HL-60 (cell line): ENCODE measurements around the gene NT5DC2.
"Not testable (repeated sequence)": the region's sequence is repeated elsewhere in the genome, so short reads cannot be mapped to it uniquely, and the experiment has no call there.

Source experiments
- DNase-seq, 2 experiments: peaks; one replicate each; pipeline ENCODE4 v3.0.0-alpha.2; 2010 to 2020; ENCODE audit warnings: low read depth in 1 of 2, low spot score in 1 of 2
- H3K27ac ChIP-seq: fragments of 250-450 bp; sonication (Bioruptor Pico); replicated peaks from 2 replicates; pipeline ENCODE4 v1.5.1; 2020; ENCODE audit warnings: mild to moderate bottlenecking, moderate library complexity
- H3K27me3 ChIP-seq: fragments of 250-450 bp; sonication (Bioruptor Pico); 2 replicates; pipeline ENCODE4 v1.5.1; 2021; ENCODE audit warnings: mild to moderate bottlenecking, moderate library complexity; ENCODE audit not compliant: insufficient read depth, poor library complexity, severe bottlenecking
- H3K4me3 ChIP-seq: replicated peaks from 2 replicates; pipeline ENCODE4 v1.5.1; 2011; ENCODE audit warnings: mild to moderate bottlenecking, control low read depth, low read length; ENCODE audit not compliant: insufficient read depth
- GABPA ChIP-seq: IDR thresholded peaks from 2 replicates; pipeline ENCODE4 v1.6.1; 2012; ENCODE audit warnings: low read depth
- POLR2AphosphoS5 ChIP-seq: IDR thresholded peaks from 2 replicates; pipeline ENCODE4 v1.6.1; 2012; ENCODE audit warnings: low read depth
- SPI1 ChIP-seq: IDR thresholded peaks from 2 replicates; pipeline ENCODE4 v1.6.1; 2012; ENCODE audit warnings: low read depth, mild to moderate bottlenecking, borderline replicate concordance
- TF ChIP-seq, protein P1 (sequence below): IDR thresholded peaks from one replicate; pipeline ENCODE4 v1.5.1; 2011; ENCODE audit warnings: low read length, control low read depth, inconsistent platforms; ENCODE audit not compliant: insufficient read depth
- TF ChIP-seq, protein P2 (sequence below): IDR thresholded peaks from 2 replicates; pipeline ENCODE4 v1.6.1; 2012; ENCODE audit warnings: low read depth; ENCODE audit not compliant: insufficient replicate concordance

NT5DC2 gene

DNA sequence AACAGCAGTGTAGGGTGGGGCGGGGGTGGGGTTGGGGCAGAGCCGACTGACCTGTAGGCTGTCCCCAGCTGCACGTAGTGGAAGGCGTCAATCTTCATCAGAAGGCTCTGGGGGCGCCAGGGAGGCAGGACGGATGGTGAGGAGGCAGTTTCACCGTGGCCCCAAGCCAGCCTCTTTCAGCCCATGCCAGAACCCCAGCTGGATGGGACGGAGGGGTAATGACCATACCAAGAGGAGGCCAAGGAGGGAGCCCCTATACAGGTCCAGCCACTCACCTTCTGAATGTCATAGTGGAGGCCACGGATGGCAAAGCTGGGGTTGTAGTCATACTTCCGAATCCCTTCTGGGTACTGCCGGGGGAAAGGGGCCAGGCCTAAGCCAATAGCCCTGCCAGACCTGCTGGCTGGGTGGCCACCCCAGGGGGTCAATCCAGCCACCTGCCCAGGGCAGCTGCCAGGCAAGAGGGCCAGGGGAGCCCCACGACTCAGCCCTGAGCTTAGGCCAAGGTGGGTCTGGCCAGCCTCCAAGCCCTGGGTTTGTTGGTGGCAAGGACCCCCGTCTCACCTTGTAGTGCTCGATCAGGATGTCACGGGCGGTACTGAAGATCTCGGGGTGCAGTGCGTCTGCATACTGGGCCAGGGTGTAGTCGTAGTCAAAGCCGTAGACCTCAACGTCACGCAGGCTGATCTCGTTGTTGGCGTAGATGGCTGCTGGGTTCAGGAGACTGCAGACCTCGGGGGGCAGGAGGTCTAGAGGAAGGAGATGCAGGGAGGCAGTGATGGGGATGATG lies 4.9 kb downstream of the NT5DC2 start:
- no peak overlapping the region for H3K4me3 ChIP-seq
- no peaks in the 10 kb centered on the region for H3K27me3 ChIP-seq
- TF ChIP-seq, protein P1, sequence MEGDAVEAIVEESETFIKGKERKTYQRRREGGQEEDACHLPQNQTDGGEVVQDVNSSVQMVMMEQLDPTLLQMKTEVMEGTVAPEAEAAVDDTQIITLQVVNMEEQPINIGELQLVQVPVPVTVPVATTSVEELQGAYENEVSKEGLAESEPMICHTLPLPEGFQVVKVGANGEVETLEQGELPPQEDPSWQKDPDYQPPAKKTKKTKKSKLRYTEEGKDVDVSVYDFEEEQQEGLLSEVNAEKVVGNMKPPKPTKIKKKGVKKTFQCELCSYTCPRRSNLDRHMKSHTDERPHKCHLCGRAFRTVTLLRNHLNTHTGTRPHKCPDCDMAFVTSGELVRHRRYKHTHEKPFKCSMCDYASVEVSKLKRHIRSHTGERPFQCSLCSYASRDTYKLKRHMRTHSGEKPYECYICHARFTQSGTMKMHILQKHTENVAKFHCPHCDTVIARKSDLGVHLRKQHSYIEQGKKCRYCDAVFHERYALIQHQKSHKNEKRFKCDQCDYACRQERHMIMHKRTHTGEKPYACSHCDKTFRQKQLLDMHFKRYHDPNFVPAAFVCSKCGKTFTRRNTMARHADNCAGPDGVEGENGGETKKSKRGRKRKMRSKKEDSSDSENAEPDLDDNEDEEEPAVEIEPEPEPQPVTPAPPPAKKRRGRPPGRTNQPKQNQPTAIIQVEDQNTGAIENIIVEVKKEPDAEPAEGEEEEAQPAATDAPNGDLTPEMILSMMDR: no peak
- TF ChIP-seq, protein P2, sequence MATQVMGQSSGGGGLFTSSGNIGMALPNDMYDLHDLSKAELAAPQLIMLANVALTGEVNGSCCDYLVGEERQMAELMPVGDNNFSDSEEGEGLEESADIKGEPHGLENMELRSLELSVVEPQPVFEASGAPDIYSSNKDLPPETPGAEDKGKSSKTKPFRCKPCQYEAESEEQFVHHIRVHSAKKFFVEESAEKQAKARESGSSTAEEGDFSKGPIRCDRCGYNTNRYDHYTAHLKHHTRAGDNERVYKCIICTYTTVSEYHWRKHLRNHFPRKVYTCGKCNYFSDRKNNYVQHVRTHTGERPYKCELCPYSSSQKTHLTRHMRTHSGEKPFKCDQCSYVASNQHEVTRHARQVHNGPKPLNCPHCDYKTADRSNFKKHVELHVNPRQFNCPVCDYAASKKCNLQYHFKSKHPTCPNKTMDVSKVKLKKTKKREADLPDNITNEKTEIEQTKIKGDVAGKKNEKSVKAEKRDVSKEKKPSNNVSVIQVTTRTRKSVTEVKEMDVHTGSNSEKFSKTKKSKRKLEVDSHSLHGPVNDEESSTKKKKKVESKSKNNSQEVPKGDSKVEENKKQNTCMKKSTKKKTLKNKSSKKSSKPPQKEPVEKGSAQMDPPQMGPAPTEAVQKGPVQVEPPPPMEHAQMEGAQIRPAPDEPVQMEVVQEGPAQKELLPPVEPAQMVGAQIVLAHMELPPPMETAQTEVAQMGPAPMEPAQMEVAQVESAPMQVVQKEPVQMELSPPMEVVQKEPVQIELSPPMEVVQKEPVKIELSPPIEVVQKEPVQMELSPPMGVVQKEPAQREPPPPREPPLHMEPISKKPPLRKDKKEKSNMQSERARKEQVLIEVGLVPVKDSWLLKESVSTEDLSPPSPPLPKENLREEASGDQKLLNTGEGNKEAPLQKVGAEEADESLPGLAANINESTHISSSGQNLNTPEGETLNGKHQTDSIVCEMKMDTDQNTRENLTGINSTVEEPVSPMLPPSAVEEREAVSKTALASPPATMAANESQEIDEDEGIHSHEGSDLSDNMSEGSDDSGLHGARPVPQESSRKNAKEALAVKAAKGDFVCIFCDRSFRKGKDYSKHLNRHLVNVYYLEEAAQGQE: no peak
- TF ChIP-seq SPI1 (no peak), POLR2AphosphoS5 (no peak), GABPA (no peak)
- no peak overlapping the region for H3K27ac ChIP-seq
- no peak for DNase-seq

DNA sequence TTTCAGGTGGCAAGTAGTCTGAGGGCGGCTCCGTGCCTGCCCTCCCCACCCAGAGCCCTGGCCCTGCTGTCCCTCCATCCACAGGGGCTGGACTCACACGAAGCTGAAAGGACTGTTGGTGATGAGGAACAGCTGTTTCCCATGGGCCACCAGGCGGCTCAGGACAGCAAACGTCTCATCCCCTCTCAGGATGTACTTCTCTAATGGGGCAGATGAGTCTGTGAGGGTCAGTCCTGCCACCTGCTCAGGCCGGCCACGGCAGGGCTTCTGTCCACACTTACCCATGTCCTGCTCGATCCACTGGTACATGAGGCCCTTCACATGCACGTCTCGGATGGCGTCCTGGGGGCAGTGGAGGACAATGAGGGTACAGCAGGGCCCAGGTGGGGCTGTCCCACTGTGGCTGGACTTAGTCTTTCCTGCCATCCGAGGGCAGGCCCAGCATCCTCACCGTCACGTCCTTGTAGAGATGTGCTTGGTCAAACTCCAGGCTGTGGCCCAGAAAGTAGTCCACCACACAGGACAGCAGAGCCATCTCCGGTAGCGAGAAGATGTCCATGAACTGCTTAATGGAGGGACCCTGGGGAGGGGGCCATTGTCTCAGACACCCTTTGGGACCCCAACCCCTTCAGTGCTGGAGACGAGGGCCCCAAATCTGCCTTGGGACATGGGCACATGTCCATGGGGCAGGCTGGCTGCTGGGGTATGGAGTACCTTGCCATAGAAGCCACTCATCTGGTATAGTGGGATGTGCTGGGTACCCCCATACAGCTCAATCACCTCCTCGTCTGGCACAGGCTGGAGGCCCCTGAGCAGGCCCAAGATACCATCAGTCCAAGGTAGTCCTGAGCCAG lies 5.7 kb downstream of the NT5DC2 start:
- no peak for DNase-seq
- TF ChIP-seq, protein P1: no peak
- TF ChIP-seq, protein P2: no peak
- no peak overlapping the region for H3K4me3 ChIP-seq
- no peak overlapping the region for H3K27ac ChIP-seq
- no peaks in the 10 kb centered on the region for H3K27me3 ChIP-seq

DNA sequence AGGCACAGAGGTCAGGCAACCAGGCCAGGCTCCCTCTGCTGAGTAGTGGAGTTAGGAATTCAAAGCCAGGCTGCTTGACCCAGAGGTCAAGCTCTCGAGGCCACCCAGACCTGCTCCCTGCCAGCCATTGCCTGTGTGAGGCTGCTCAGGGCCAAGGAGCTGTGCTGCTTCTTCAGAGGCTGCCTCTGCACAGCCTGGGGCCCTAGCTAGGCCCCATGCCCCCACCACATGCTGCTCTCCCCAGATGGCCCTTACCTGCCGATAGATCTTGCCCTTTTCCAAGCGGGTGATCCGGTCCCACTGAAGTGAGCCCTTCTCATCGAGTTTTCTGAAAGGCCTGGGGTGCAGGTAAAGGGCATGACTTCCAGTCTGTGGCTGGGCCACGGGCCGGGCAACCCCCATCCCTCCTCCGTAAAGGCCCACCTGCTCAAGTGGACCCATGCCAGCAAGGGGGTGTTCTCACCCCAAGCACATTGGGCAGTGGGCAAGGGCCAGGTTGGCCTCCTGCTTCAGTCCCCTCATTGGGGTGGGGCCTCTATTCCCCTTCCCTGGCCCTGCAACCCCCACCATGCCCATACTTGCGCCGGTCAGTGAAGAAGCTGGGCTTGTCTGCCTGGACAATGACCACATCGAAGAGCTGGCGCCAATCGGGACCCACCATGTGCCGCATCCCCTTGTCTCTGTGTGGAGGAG lies 6.5 kb downstream of the NT5DC2 start:
- TF ChIP-seq SPI1 (no peak), GABPA (no peak), POLR2AphosphoS5 (no peak)
- TF ChIP-seq, protein P1: no peak
- TF ChIP-seq, protein P2: no peak
- H3K27ac ChIP-seq: no peak overlapping the region
- no peak for DNase-seq
- no peak overlapping the region for H3K4me3 ChIP-seq
- no peaks in the 10 kb centered on the region for H3K27me3 ChIP-seq

DNA sequence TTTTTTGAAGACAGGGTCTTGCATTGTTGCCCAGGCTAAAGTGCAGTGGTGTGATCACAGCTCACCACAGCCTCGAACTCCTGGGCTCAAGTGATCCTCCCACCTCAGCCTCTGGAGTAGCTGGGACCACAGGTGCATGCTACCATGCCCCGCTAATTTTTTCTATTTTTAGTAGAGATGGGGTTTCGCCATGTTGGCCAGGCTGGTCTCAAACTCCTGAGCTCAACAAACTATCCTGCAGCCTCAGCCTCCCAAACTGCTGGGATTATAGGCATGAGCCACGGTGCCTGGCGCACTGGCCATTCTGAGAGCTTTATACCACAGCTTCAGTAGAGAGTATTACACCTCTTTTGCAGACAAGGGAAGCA lies 7.0 kb downstream of the NT5DC2 start:
- H3K4me3 ChIP-seq, H3K27me3 ChIP-seq, H3K27ac ChIP-seq, DNase-seq: not testable (repeated sequence)
